ENCODE results near the gene TRIM38.

- TF ChIP-seq RORA (CRISPR knock-in tag; IDR thresholded peaks at IDR 0.05) (no peak), EP300 (IDR thresholded peaks at IDR 0.05; ENCODE audit: low read depth in 2 of 2, low read length in 2 of 2) (peak in 1 of 2 experiments; percentile 78; a peak in 1 of 4 replicates), EP300 (CRISPR knock-in tag; IDR thresholded peaks at IDR 0.05; ENCODE audit: borderline replicate concordance) (no peak), NFATC3 (CRISPR knock-in tag; IDR thresholded peaks at IDR 0.05) (no peak), ZNF616 (CRISPR knock-in tag; IDR thresholded peaks at IDR 0.05; ENCODE audit: low read depth) (no peak), MAX (IDR thresholded peaks at IDR 0.05) (no peak), SRF (IDR thresholded peaks at IDR 0.05; ENCODE audit: low read depth, low read length) (no peak), POLR2A (IDR thresholded peaks at IDR 0.05; ENCODE audit: insufficient read depth in 1 of 2, low read depth in 2 of 2, low read length in 2 of 2) (peak in 1 of 2 experiments; percentile 24; a peak in 1 of 4 replicates), ELF4 (CRISPR knock-in tag; IDR thresholded peaks at IDR 0.05; ENCODE audit: borderline replicate concordance) (no peak), ZNF24 (IDR thresholded peaks at IDR 0.05) (no peak), ZNF549 (CRISPR knock-in tag; IDR thresholded peaks at IDR 0.05) (no peak), AHDC1 (CRISPR knock-in tag; IDR thresholded peaks at IDR 0.05; ENCODE audit: borderline replicate concordance) (no peak; the same call in 1 of the 2 replicates), FOXJ3 (CRISPR knock-in tag; IDR thresholded peaks at IDR 0.05; ENCODE audit: borderline replicate concordance) (peak; percentile 11; the same call in 1 of the 2 replicates)
- TF ChIP-seq, protein P1, sequence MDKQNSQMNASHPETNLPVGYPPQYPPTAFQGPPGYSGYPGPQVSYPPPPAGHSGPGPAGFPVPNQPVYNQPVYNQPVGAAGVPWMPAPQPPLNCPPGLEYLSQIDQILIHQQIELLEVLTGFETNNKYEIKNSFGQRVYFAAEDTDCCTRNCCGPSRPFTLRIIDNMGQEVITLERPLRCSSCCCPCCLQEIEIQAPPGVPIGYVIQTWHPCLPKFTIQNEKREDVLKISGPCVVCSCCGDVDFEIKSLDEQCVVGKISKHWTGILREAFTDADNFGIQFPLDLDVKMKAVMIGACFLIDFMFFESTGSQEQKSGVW (CRISPR knock-in tag; IDR thresholded peaks at IDR 0.05; ENCODE audit: borderline replicate concordance) = no peak
- TF ChIP-seq, protein P2, sequence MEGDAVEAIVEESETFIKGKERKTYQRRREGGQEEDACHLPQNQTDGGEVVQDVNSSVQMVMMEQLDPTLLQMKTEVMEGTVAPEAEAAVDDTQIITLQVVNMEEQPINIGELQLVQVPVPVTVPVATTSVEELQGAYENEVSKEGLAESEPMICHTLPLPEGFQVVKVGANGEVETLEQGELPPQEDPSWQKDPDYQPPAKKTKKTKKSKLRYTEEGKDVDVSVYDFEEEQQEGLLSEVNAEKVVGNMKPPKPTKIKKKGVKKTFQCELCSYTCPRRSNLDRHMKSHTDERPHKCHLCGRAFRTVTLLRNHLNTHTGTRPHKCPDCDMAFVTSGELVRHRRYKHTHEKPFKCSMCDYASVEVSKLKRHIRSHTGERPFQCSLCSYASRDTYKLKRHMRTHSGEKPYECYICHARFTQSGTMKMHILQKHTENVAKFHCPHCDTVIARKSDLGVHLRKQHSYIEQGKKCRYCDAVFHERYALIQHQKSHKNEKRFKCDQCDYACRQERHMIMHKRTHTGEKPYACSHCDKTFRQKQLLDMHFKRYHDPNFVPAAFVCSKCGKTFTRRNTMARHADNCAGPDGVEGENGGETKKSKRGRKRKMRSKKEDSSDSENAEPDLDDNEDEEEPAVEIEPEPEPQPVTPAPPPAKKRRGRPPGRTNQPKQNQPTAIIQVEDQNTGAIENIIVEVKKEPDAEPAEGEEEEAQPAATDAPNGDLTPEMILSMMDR (CRISPR knock-in tag; IDR thresholded peaks at IDR 0.05) = no peak
These were observed 48.9 kb upstream of the TRIM38 start for GRCh38 chr6:25913741-25914140.
